Psoas muscle (tissue), 8 donors: ENCODE measurements around the gene CAPS. TPM values are rescaled to one million over a fixed set of nuclear protein-coding genes. Genes with fewer than 3 reads are reported as not detected.
A peak's percentile ranks its signal among the peaks of the same experiment; 100 is the strongest.

Experiments used
- ATAC-seq, 4 donors: fragments of 200-7000 bp; cut with Tn5 transposase; one replicate each; pipeline ENCODE4 v1.9.1; 2020; ENCODE audit warnings: moderate library complexity in 3 of 4, mild to moderate bottlenecking in 2 of 4
- DNase-seq, 2 donors: peaks; one replicate each; pipeline ENCODE4 v3.0.0-alpha.2; 2020
- H3K27ac ChIP-seq: fragments of 200-600 bp; one replicate; pipeline ENCODE4 v1.8.0; 2022
- H3K27me3 ChIP-seq, 3 donors: fragments of 200-600 bp in 1 of 3; one replicate each; pipeline versions ENCODE4 v1.6.1 to v1.8.0; 2013 to 2022; ENCODE audit warnings: low read length in 2 of 3, mild to moderate bottlenecking in 2 of 3, moderate library complexity in 1 of 3; ENCODE audit not compliant: insufficient read depth in 3 of 3
- H3K36me3 ChIP-seq, 2 donors: fragments of 200-600 bp in 1 of 2; one replicate each; pipeline versions ENCODE4 v1.6.1 to v1.8.0; 2013 to 2022; ENCODE audit warnings: low read depth in 1 of 2, mild to moderate bottlenecking in 1 of 2, moderate library complexity in 1 of 2; ENCODE audit not compliant: insufficient read depth in 1 of 2
- H3K4me1 ChIP-seq: fragments of 200-600 bp; one replicate; pipeline ENCODE4 v1.8.0; 2022
- H3K4me3 ChIP-seq: fragments of 200-600 bp; one replicate; pipeline ENCODE4 v1.8.0; 2022; ENCODE audit warnings: mild to moderate bottlenecking
- H3K9me3 ChIP-seq: fragments of 200-600 bp; one replicate; pipeline ENCODE4 v1.8.0; 2022
- CTCF ChIP-seq: fragments of 200-600 bp; IDR thresholded peaks from one replicate; pipeline ENCODE4 v1.8.0; 2022; ENCODE audit warnings: antibody characterized with exemption
- WGBS, 3 donors: extraction: QIAGEN DNeasy Blood & Tissue Kit; methylation state at CpG; one replicate each; pipeline versions ENCODE4 v1.1.6 to v1.1.7; 2013; 5-methylcytosine and 5-hydroxymethylcytosine counted together
- intact Hi-C, 2 donors: fragments of 100-400 bp; cut with DNase I; formaldehyde crosslinking; loops; one replicate each; pipeline versions ENCODE4 v1.11.0 to v1.14.2; 2022
- polyA plus RNA-seq, 3 donors: library from polyadenylated mRNA; stranded (reverse); fragments of 200-250 nt; gene quantifications; one replicate each; pipeline ENCODE4 v1.2.3, GENCODE V29; 2013
- total RNA-seq, 4 donors: library from RNA; stranded (reverse); fragmentation: NEBNext Ultra II Directional in 2 of 4; extraction: Animal tissue kit (Norgen Biotek cat#: 25700) in 2 of 4; gene quantifications; one replicate each; pipeline versions ENCODE4 v1.2.1 to v1.2.4, GENCODE V29; 2021 to 2023
- donor health status: healthy with polysubstance abuse.
- donor health status: DM: no; HTN: no; CAD: no; lungs with moderate emphysema.
- donor health status: Bipolar disorder and iron deficiency.
- donor health status: healthy.
- donor health status: DM: yes; HTN: yes; CAD: no.
- donor health status: DM: no; HTN: no; CAD: no.
- donor health status: DM: no; HTN: no; CAD: no.
- donor health status: DM: yes; HTN: yes; CAD: no.

The CAPS gene
- total and polyA plus RNA-seq, 7 donors, result 1.2 to 2.9 (median 1.5) TPM

DNA sequence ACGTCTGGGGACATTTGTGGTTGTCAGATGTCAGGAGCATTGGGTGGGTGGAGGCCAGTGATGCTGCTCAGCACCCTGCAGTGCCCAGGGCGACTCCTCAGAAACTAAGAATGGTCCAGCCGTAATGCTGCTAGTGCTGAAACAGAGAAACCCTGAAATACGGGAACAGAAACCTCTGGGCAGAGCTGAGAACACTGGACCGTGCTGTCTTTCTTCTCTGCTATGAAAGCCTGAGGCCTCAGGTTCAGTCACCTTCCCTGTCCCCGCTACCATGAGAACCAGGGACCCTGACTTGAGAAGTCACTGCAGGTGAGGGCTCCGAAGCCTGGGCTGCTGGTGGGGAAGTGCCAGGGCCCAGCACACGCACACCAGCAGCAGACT lies 13.4 kb downstream of the CAPS start:
- H3K9me3 ChIP-seq, result no peaks in the 10 kb centered on the region
- intact Hi-C loops, result no loop called here
- no peak overlapping the region for H3K4me3 ChIP-seq
- 87 to 93% (median 90%) methylated on average over 8 of the region's 8 CpGs for WGBS, 3 donors
- peaks cover 5 to 100% of the 10 kb centered on the region in 2 donors for H3K36me3 ChIP-seq
- peak overlapping the region; percentile 24 for H3K27ac ChIP-seq
- DNase-seq, result no peak
- no peak for TF ChIP-seq CTCF
- H3K27me3 ChIP-seq, result no peaks in the 10 kb centered on the region
- no peaks in the 10 kb centered on the region for H3K4me1 ChIP-seq
- no peak for ATAC-seq

GRCh38 chr19:5929179-5929578 lies 15.1 kb downstream of the CAPS start:
- Histone ChIP-seq H3K27me3 (no peaks in the 10 kb centered on the region), H3K4me3 (no peak overlapping the region), H3K9me3 (no peaks in the 10 kb centered on the region), H3K27ac (no peak overlapping the region), H3K36me3 (peaks cover 5 to 100% of the 10 kb centered on the region in 2 donors), H3K4me1 (no peaks in the 10 kb centered on the region)
- WGBS, 3 donors, result 82 to 86% (median 86%) methylated on average over 13 of the region's 13 CpGs
- ATAC-seq (no peak), DNase-seq (no peak)
- TF ChIP-seq CTCF, result no peak
- intact Hi-C loops, result no loop called here

DNA sequence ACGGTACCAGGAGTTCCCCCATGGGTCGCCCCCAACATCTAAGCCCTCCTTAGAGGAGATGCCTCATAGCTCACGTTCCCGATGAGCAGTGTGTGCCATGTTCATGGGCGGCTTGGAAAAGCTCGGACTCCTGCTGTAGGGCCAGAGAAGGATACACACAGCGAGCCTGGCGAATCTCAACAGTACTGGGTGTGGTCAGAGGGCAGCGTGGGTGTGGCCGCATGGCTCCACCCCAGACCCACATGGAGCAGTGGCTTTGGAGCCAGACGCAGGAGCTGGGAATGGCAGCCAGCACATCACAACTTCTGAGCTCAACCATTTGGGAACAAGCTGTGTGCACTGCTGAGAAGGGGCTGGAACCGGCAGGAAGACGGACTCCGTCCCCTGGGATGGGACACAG lies 15.6 kb downstream of the CAPS start:
- Histone ChIP-seq H3K27me3 (no peaks in the 10 kb centered on the region), H3K9me3 (no peaks in the 10 kb centered on the region), H3K27ac (no peak overlapping the region), H3K36me3 (peaks cover 5 to 96% of the 10 kb centered on the region in 2 donors), H3K4me3 (no peak overlapping the region), H3K4me1 (no peaks in the 10 kb centered on the region)
- intact Hi-C loops, result no loop called here
- 82 to 87% (median 84%) methylated on average over 14 of the region's 14 CpGs for WGBS, 3 donors
- ATAC-seq, result no peak
- TF ChIP-seq CTCF, result no peak
- no peak for DNase-seq

GRCh38 chr19:5931251-5931650 lies 17.2 kb downstream of the CAPS start:
- peaks cover 0 to 86% of the 10 kb centered on the region in 2 donors for H3K36me3 ChIP-seq
- ATAC-seq (no peak), DNase-seq (no peak)
- no peaks in the 10 kb centered on the region for H3K27me3 ChIP-seq
- no peak overlapping the region for H3K27ac ChIP-seq
- no peak overlapping the region for H3K4me3 ChIP-seq
- no peak for TF ChIP-seq CTCF
- WGBS, 3 donors, result 72 to 85% (median 81%) methylated on average over 11 of the region's 11 CpGs
- intact Hi-C loops, result no loop called here
- H3K9me3 ChIP-seq, result no peaks in the 10 kb centered on the region
- H3K4me1 ChIP-seq, result peaks cover 4% of the 10 kb centered on the region

DNA sequence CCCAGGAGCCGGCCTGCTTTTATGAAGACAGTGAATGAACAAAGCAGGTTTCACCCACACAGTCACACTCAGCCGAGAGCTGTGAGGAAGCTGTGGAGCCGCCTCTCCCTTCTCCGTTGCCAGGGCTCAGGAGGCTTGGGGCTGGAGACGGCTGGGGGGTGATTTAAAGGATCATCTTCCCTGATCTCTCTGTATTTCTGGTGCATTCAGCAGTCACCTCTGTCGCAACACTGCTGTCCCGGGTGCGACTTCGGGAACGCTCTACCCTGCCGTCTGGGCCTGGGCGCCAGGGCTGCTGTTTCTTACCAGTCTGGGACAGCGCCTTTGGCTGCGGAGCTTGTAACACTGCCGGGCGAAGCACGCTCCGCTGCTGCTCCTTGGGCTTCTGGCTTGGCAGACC lies 18.1 kb downstream of the CAPS start:
- Histone ChIP-seq H3K36me3 (peaks cover 0 to 84% of the 10 kb centered on the region in 2 donors), H3K4me3 (no peak overlapping the region), H3K27ac (no peak overlapping the region), H3K9me3 (no peaks in the 10 kb centered on the region), H3K27me3 (no peaks in the 10 kb centered on the region), H3K4me1 (peaks cover 4% of the 10 kb centered on the region)
- intact Hi-C loops, result no loop called here
- 94 to 97% (median 94%) methylated on average over 18 of the region's 18 CpGs for WGBS, 3 donors
- no peak for TF ChIP-seq CTCF
- ATAC-seq (no peak), DNase-seq (no peak)
